SK-N-SH (cell line): ENCODE results near the gene FXYD7. TPM values are rescaled to one million over a fixed set of nuclear protein-coding genes. Genes with fewer than 3 reads are reported as not detected.

ENCODE experiments used
- CTCF ChIA-PET: fragments of 300-600, 350-600 bp; formaldehyde crosslinking; extraction: SDS; loops from one replicate; lab custom pipeline; 2021; lab: Yijun Ruan, JAX
- POLR2A ChIA-PET: fragments of 350-600 bp; sonication (Branson Sonifier 250); formaldehyde crosslinking; extraction: SDS; loops from one replicate; lab custom pipeline; 2020; ENCODE audit warnings: antibody characterized with exemption, inconsistent platforms; lab: Yijun Ruan, JAX
- DNase-seq: peaks from one replicate; pipeline ENCODE4 v3.0.0; 2012
- H2AFZ ChIP-seq: fragments of 200-600 bp; sonication (generic); 2 replicates; pipeline ENCODE4 v1.8.1; 2016; ENCODE audit warnings: antibody characterized with exemption, mild to moderate bottlenecking, low read depth
- H3F3A ChIP-seq: fragments of 200-600 bp; sonication (generic); replicated peaks from 2 replicates; pipeline ENCODE3; 2016; ENCODE audit warnings: antibody characterized with exemption, mild to moderate bottlenecking; ENCODE audit not compliant: insufficient read depth
- H3K27ac ChIP-seq, 2 experiments: fragments of 200-500 bp in 1 of 2; fragments of 200-600 bp in 1 of 2; sonication (Bioruptor generic) in 1 of 2; sonication (generic), shearing (Covaris generic) in 1 of 2; 2 replicates each; pipeline versions ENCODE4 v1.5.1 to v1.6.1; 2014 to 2016; ENCODE audit warnings: low read depth in 2 of 2, inconsistent platforms in 1 of 2, low read length in 1 of 2, mild to moderate bottlenecking in 1 of 2, mixed read lengths in 1 of 2
- H3K27me3 ChIP-seq: fragments of 200-600 bp; sonication (generic), shearing (Covaris generic); 2 replicates; pipeline ENCODE4 v1.6.1; 2016; ENCODE audit warnings: mixed run types; ENCODE audit not compliant: insufficient read depth
- H3K36me3 ChIP-seq, 2 experiments: fragments of 200-500 bp in 1 of 2; fragments of 200-600 bp in 1 of 2; sonication (Bioruptor generic) in 1 of 2; sonication (generic) in 1 of 2; replicated peaks in 1 of 2; 2 replicates each; pipeline versions ENCODE3 to v1.5.1; 2014 to 2016; ENCODE audit warnings: low read length in 1 of 2, mild to moderate bottlenecking in 1 of 2; ENCODE audit not compliant: insufficient read depth in 2 of 2, control insufficient read depth in 1 of 2
- H3K4me1 ChIP-seq, 2 experiments: fragments of 200-500 bp in 1 of 2; fragments of 200-600 bp in 1 of 2; sonication (Bioruptor generic) in 1 of 2; sonication (generic), shearing (Covaris generic) in 1 of 2; 2 replicates each; pipeline versions ENCODE4 v1.5.1 to v1.6.1; 2014 to 2016; ENCODE audit warnings: low read depth in 1 of 2, low read length in 1 of 2, mixed run types in 1 of 2; ENCODE audit not compliant: insufficient read depth in 2 of 2, control insufficient read depth in 1 of 2
- H3K4me2 ChIP-seq: fragments of 200-600 bp; sonication (generic), shearing (Covaris generic); 2 replicates; pipeline ENCODE4 v1.6.1; 2017; ENCODE audit warnings: mixed run types
- H3K4me3 ChIP-seq, 2 experiments: fragments of 200-500 bp in 1 of 2; fragments of 200-600 bp in 1 of 2; sonication (Bioruptor generic) in 1 of 2; sonication (generic), shearing (Covaris generic) in 1 of 2; 2 replicates each; pipeline versions ENCODE4 v1.5.1 to v1.8.1; 2014 to 2016; ENCODE audit warnings: low read depth in 2 of 2, inconsistent platforms in 1 of 2, low read length in 1 of 2, mild to moderate bottlenecking in 1 of 2, mixed read lengths in 1 of 2, moderate library complexity in 1 of 2
- H3K79me2 ChIP-seq: fragments of 200-600 bp; sonication (generic); 2 replicates; pipeline ENCODE4 v1.8.1; 2017; ENCODE audit warnings: mild to moderate bottlenecking; ENCODE audit not compliant: insufficient read depth
- H3K9ac ChIP-seq: fragments of 200-600 bp; sonication (generic); 2 replicates; pipeline ENCODE4 v1.6.1; 2017; ENCODE audit warnings: mixed run types
- H3K9me2 ChIP-seq: fragments of 200-600 bp; sonication (generic); 2 replicates; pipeline ENCODE4 v1.6.1; 2017; ENCODE audit warnings: mixed run types
- H3K9me3 ChIP-seq: fragments of 200-600 bp; sonication (generic); 2 replicates; pipeline ENCODE4 v1.6.1; 2017; ENCODE audit warnings: mixed run types, mild to moderate bottlenecking, moderate library complexity
- H4K20me1 ChIP-seq: fragments of 200-600 bp; sonication (generic); 2 replicates; pipeline ENCODE4 v1.6.1; 2017; ENCODE audit warnings: mild to moderate bottlenecking, mixed run types; ENCODE audit not compliant: insufficient read depth
- CHD2 ChIP-seq: fragments of 150-350 bp; IDR thresholded peaks from 2 replicates; pipeline ENCODE4 v1.6.1; 2018; ENCODE audit warnings: low read length; ENCODE audit not compliant: partially characterized antibody
- CTCF ChIP-seq: fragments of 200-600 bp; sonication (generic); IDR thresholded peaks from 2 replicates; pipeline ENCODE4 v1.6.1; 2017; ENCODE audit warnings: antibody characterized with exemption, mild to moderate bottlenecking, moderate library complexity
- EP300 ChIP-seq, 2 experiments: IDR thresholded peaks; 2 replicates each; pipeline versions ENCODE4 v1.4.0 to v1.6.1; 2012; ENCODE audit warnings: borderline replicate concordance in 1 of 2, low read depth in 1 of 2, low read length in 1 of 2
- FOXM1 ChIP-seq: IDR thresholded peaks from 2 replicates; pipeline ENCODE4 v1.4.0; 2012; ENCODE audit warnings: low read depth, mild to moderate bottlenecking
- GABPA ChIP-seq: IDR thresholded peaks from 2 replicates; pipeline ENCODE4 v1.4.0; 2012; ENCODE audit warnings: low read depth, mild to moderate bottlenecking
- IRF3 ChIP-seq: fragments of 150-350 bp; IDR thresholded peaks from 2 replicates; pipeline ENCODE4 v1.6.1; 2016; ENCODE audit warnings: mild to moderate bottlenecking, low read depth, low read length
- JUND ChIP-seq: IDR thresholded peaks from 2 replicates; pipeline ENCODE4 v1.4.0; 2012
- MXI1 ChIP-seq: IDR thresholded peaks from 2 replicates; pipeline ENCODE4 v1.6.1; 2012; ENCODE audit warnings: mild to moderate bottlenecking, low read depth, low read length, improper control_type of control experiment
- NFIC ChIP-seq: IDR thresholded peaks from 2 replicates; pipeline ENCODE4 v1.4.0; 2012; ENCODE audit warnings: borderline replicate concordance
- NRF1 ChIP-seq: IDR thresholded peaks from 2 replicates; pipeline ENCODE4 v1.6.1; 2012; ENCODE audit warnings: low read depth, mild to moderate bottlenecking, low read length
- POLR2AphosphoS5 ChIP-seq: IDR thresholded peaks from 2 replicates; pipeline ENCODE4 v1.6.1; 2012; ENCODE audit warnings: low read depth, low read length
- RCOR1 ChIP-seq: fragments of 150-350 bp; IDR thresholded peaks from 2 replicates; pipeline ENCODE4 v1.6.1; 2017; ENCODE audit warnings: antibody characterized with exemption, low read length
- RFX5 ChIP-seq: IDR thresholded peaks from 2 replicates; pipeline ENCODE4 v1.6.1; 2012; ENCODE audit warnings: mild to moderate bottlenecking, improper control_type of control experiment, low read length
- SIN3A ChIP-seq: IDR thresholded peaks from 2 replicates; pipeline ENCODE4 v1.6.1; 2012; ENCODE audit warnings: low read depth, mild to moderate bottlenecking, low read length, moderate library complexity, borderline replicate concordance
- USF2 ChIP-seq: fragments of 150-350 bp; IDR thresholded peaks from 2 replicates; pipeline ENCODE4 v1.6.1; 2017; ENCODE audit warnings: antibody characterized with exemption, low read length, low read depth, borderline replicate concordance
- WGBS: methylation state at CpG from one replicate; pipeline ENCODE4 v1.1.6; 2017; ENCODE audit warnings: low lambda C conversion rate; 5-methylcytosine and 5-hydroxymethylcytosine counted together
- polyA plus RNA-seq, 3 experiments: library from polyadenylated mRNA; depleted of rRNA; stranded (reverse); fragments of >200 nt; gene quantifications; 2 replicates each; pipeline ENCODE4 v1.2.3, GENCODE V29; 2012

Gene FXYD7
- polyA plus RNA-seq, 1 of the 3 experiments (the other 2 are of a cell fraction): 0.44 TPM

DNA sequence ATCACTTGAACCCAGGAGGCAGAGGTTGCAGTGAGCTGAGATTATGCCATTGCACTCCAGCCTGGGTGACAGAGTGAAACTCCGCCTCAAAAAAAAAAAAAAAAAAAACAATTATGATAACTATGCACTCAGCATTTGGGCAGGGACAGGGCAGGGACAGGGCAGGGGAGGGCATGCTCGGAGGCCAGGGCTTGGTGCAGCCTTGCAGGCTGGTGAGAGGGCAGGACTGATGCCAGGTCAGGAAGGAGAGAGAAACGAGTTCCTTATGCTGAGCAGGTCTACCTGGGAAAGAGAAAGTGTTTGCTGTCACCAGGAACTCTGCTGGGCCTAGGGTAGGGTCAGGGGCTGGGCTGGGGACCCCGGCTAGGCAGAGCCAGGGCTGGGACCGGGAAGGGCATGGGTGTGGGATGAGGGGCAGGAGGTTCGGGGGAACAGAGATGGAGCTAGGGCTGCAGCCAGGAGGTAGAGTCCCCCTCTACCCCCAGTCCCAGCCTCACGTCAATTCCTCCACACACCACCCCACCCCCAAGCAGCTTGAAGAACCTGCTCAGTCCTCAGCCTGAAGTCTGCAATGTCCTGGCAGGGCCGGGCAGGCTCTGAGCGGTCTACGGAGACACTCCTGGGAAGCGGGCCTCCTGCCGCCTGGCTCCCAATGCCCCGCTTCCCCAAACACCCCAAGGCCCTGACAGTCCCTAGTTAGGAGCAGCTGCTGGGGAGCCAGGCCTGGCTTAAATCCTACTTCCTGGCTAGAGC lies 24.6 kb upstream of the FXYD7 start:
- H3K9ac ChIP-seq: no peak overlapping the region
- CTCF ChIA-PET: interaction anchor here (1.7 to 2.8 kb wide), 3 partner anchors 17 to 52 kb away, joined by 9 to 14 read pairs (median 12); partner anchors contain the start of genes FXYD7 and LGI4

GRCh38 chr19:35119091-35119490 lies 24.0 kb upstream of the FXYD7 start:
- no peak overlapping the region for H3K9ac ChIP-seq
- no peaks in the 10 kb centered on the region; the same call in 1 of the 2 replicates for H3K27me3 ChIP-seq
- no peak overlapping the region for H2AFZ ChIP-seq
- no peak for DNase-seq
- no peak overlapping the region for H3K4me3 ChIP-seq
- H3K27ac ChIP-seq: no peak overlapping the region
- H3K4me1 ChIP-seq: peaks cover 0 to 8% of the 10 kb centered on the region in 2 experiments; a peak in 1 of 4 replicates
- no peaks in the 10 kb centered on the region for H3K9me3 ChIP-seq
- no peak for TF ChIP-seq JUND
- TF ChIP-seq NFIC: no peak
- no peak for TF ChIP-seq POLR2AphosphoS5
- TF ChIP-seq CHD2: no peak
- TF ChIP-seq IRF3: no peak
- TF ChIP-seq FOXM1: no peak
- TF ChIP-seq RFX5: no peak
- no peak for TF ChIP-seq NRF1
- TF ChIP-seq CTCF: no peak
- no peak for TF ChIP-seq RCOR1
- H4K20me1 ChIP-seq: no peaks in the 10 kb centered on the region
- ChIA-PET POLR2A (no interaction called here), CTCF (interaction anchor here (0.9 to 2.8 kb wide), 4 partner anchors 16 to 52 kb away, joined by 3 to 14 read pairs (median 10); partner anchors contain the start of genes FXYD7 and LGI4)
- H3K9me2 ChIP-seq: no peaks in the 10 kb centered on the region
- H3K36me3 ChIP-seq: no peaks in the 10 kb centered on the region
- H3K4me2 ChIP-seq: no peak overlapping the region
- no peaks in the 10 kb centered on the region for H3K79me2 ChIP-seq
- H3F3A ChIP-seq: no peaks in the 10 kb centered on the region
- WGBS: 81% methylated on average over 14 of the region's 14 CpGs

More for the DNA sequence above, 24.6 kb upstream of the FXYD7 start:
- Histone ChIP-seq H3K79me2 (no peaks in the 10 kb centered on the region), H4K20me1 (no peaks in the 10 kb centered on the region), H3K27me3 (no peaks in the 10 kb centered on the region; the same call in 1 of the 2 replicates), H3K4me2 (no peak overlapping the region), H3K9me3 (no peaks in the 10 kb centered on the region), H3K9me2 (no peaks in the 10 kb centered on the region), H3K36me3 (no peaks in the 10 kb centered on the region), H3K27ac (no peak overlapping the region), H3K4me1 (peaks cover 0 to 8% of the 10 kb centered on the region in 2 experiments; a peak in 1 of 4 replicates), H2AFZ (no peak overlapping the region), H3F3A (no peaks in the 10 kb centered on the region), H3K4me3 (no peak overlapping the region)
- TF ChIP-seq GABPA: no peak
- no peak for TF ChIP-seq EP300 (IDR thresholded peaks at IDR 0.05; ENCODE audit: borderline replicate concordance in 1 of 2, low read depth in 1 of 2, low read length in 1 of 2)
- no peak for TF ChIP-seq USF2
- TF ChIP-seq CHD2: no peak
- no peak for TF ChIP-seq SIN3A
- no peak for TF ChIP-seq NRF1
- no peak for TF ChIP-seq FOXM1
- no peak for TF ChIP-seq MXI1
- TF ChIP-seq NFIC: no peak
- WGBS: 73% methylated on average over 6 of the region's 13 CpGs
- POLR2A ChIA-PET: no interaction called here
- DNase-seq: no peak
